NCI-H69 (cell line): ENCODE data around the gene RPP14.
"Not testable (repeated sequence)": the region's sequence is repeated elsewhere in the genome, so short reads cannot be mapped to it uniquely, and the experiment has no call there.

ENCODE experiments used
- DNase-seq: peaks from one replicate; lab custom pipeline; 2025; lab: John Stamatoyannopoulos, UW

The RPP14 gene

GRCh38 chr3:58332575-58333188 lies 26.6 kb downstream of the RPP14 start, which contains the start of gene PXK:
Gene PXK, plus strand, starts transcription at chr3:58332892. Its CDS starts 97 bp downstream, at chr3:58332989.
- DNase-seq: peak; percentile 81

- DNase-seq: peak; percentile 39
Measured at GRCh38 chr3:58333206-58334012, 27.4 kb downstream of the RPP14 start.

GRCh38 chr3:58334013-58334321 lies 27.9 kb downstream of the RPP14 start:
- no peak for DNase-seq

GRCh38 chr3:58334506-58334884 lies 28.4 kb downstream of the RPP14 start:
- DNase-seq: no peak

GRCh38 chr3:58335652-58335947 lies 29.6 kb downstream of the RPP14 start:
- DNase-seq: no peak

GRCh38 chr3:58336135-58336882 lies 30.3 kb downstream of the RPP14 start:
- no peak for DNase-seq

- DNase-seq: no peak
Measured at GRCh38 chr3:58337190-58337589, 31.1 kb downstream of the RPP14 start.

- DNase-seq: not testable (repeated sequence)
Measured at GRCh38 chr3:58339146-58339545, 33.1 kb downstream of the RPP14 start.

GRCh38 chr3:58340594-58341244 lies 34.7 kb downstream of the RPP14 start:
- no peak for DNase-seq

GRCh38 chr3:58341376-58341775 lies 35.3 kb downstream of the RPP14 start:
- no peak for DNase-seq

- DNase-seq: no peak
Measured at GRCh38 chr3:58342676-58343075, 36.6 kb downstream of the RPP14 start.

GRCh38 chr3:58345457-58345856 lies 39.4 kb downstream of the RPP14 start:
- DNase-seq: no peak

GRCh38 chr3:58346368-58346767 lies 40.3 kb downstream of the RPP14 start:
- DNase-seq: no peak

GRCh38 chr3:58347984-58348383 lies 41.9 kb downstream of the RPP14 start:
- no peak for DNase-seq

GRCh38 chr3:58349792-58350626 lies 44.0 kb downstream of the RPP14 start:
- no peak for DNase-seq

GRCh38 chr3:58350627-58351013 lies 44.6 kb downstream of the RPP14 start:
- DNase-seq: no peak

- peak; percentile 60 for DNase-seq
Measured at GRCh38 chr3:58351920-58352319, 45.9 kb downstream of the RPP14 start.

GRCh38 chr3:58352626-58353025 lies 46.6 kb downstream of the RPP14 start:
- DNase-seq: no peak

GRCh38 chr3:58353722-58354553 lies 47.9 kb downstream of the RPP14 start:
- no peak for DNase-seq

GRCh38 chr3:58355179-58355578 lies 49.1 kb downstream of the RPP14 start:
- no peak for DNase-seq

- peak; percentile 23 for DNase-seq
Measured at GRCh38 chr3:58356054-58356453, 50.0 kb downstream of the RPP14 start.
